ENCODE data around the gene LYPD4. TPM values are rescaled to one million over a fixed set of nuclear protein-coding genes. Genes with fewer than 3 reads are reported as not detected.

The LYPD4 gene
- total and polyA plus RNA-seq, 8 donors = not detected

- Histone ChIP-seq H3K27ac (no peak overlapping the region), H3K4me1 (no peaks in the 10 kb centered on the region), H3K4me3 (no peak overlapping the region), H3K36me3 (no peaks in the 10 kb centered on the region), H3K27me3 (peaks cover 0 to 29% (median 0%) of the 10 kb centered on the region in 3 donors), H3K9me3 (no peaks in the 10 kb centered on the region)
- no peak for TF ChIP-seq EP300 (IDR thresholded peaks at IDR 0.05)
- TF ChIP-seq POLR2AphosphoS5 (IDR thresholded peaks at IDR 0.05) = no peak
- TF ChIP-seq CTCF (IDR thresholded peaks at IDR 0.05) = no peak
- no peak for TF ChIP-seq POLR2A (IDR thresholded peaks at IDR 0.05)
- 70 to 87% (median 77%) methylated on average over 2 of the region's 2 CpGs for WGBS, 5 donors
- no peak for DNase-seq
- intact Hi-C loops (cut with DNase I; ENCODE audit: low total_unique reads) = no loop called here
These were observed 4.6 kb upstream of the LYPD4 start for GRCh38 chr19:41849067-41849466.

GRCh38 chr19:41848666-41849065 lies 4.2 kb upstream of the LYPD4 start:
- Histone ChIP-seq H3K27me3 (peaks cover 0 to 29% (median 0%) of the 10 kb centered on the region in 3 donors), H3K4me3 (no peak overlapping the region), H3K36me3 (no peaks in the 10 kb centered on the region), H3K4me1 (no peaks in the 10 kb centered on the region), H3K27ac (no peak overlapping the region), H3K9me3 (no peaks in the 10 kb centered on the region)
- TF ChIP-seq EP300 (IDR thresholded peaks at IDR 0.05) (no peak), POLR2AphosphoS5 (IDR thresholded peaks at IDR 0.05) (no peak), POLR2A (IDR thresholded peaks at IDR 0.05) (no peak), CTCF (IDR thresholded peaks at IDR 0.05) (no peak)
- WGBS, 5 donors = 80 to 87% (median 84%) methylated on average over 6 of the region's 6 CpGs
- intact Hi-C loops (cut with DNase I; ENCODE audit: low total_unique reads) = no loop called here
- no peak for DNase-seq

- Histone ChIP-seq H3K36me3 (no peaks in the 10 kb centered on the region), H3K4me3 (no peak overlapping the region), H3K4me1 (peaks cover 0 to 5% (median 0%) of the 10 kb centered on the region in 4 donors), H3K27me3 (peaks cover 0 to 30% (median 0%) of the 10 kb centered on the region in 3 donors), H3K27ac (no peak overlapping the region), H3K9me3 (no peaks in the 10 kb centered on the region)
- no peak for TF ChIP-seq CTCF (IDR thresholded peaks at IDR 0.05)
- no peak for TF ChIP-seq POLR2AphosphoS5 (IDR thresholded peaks at IDR 0.05)
- TF ChIP-seq EP300 (IDR thresholded peaks at IDR 0.05) = no peak
- TF ChIP-seq POLR2A (IDR thresholded peaks at IDR 0.05) = no peak
- no peak for DNase-seq
- intact Hi-C loops (cut with DNase I; ENCODE audit: low total_unique reads) = no loop called here
- WGBS, 5 donors = 82 to 92% (median 91%) methylated on average over 15 to 19 of the region's 19 CpGs
These were observed 3.0 kb upstream of the LYPD4 start for GRCh38 chr19:41847351-41848105.

GRCh38 chr19:41845051-41845590 lies 638 bp upstream of the LYPD4 start:
- peak in 1 of 2 donors; percentile 37 for DNase-seq
- intact Hi-C loops (cut with DNase I; ENCODE audit: low total_unique reads) = no loop called here
- TF ChIP-seq POLR2A (IDR thresholded peaks at IDR 0.05) (no peak), POLR2AphosphoS5 (IDR thresholded peaks at IDR 0.05) (no peak), EP300 (IDR thresholded peaks at IDR 0.05) (no peak), CTCF (IDR thresholded peaks at IDR 0.05) (no peak)
- H3K36me3 ChIP-seq = no peaks in the 10 kb centered on the region
- H3K27ac ChIP-seq = no peak overlapping the region
- peaks cover 0 to 30% (median 0%) of the 10 kb centered on the region in 3 donors for H3K27me3 ChIP-seq
- H3K9me3 ChIP-seq = no peaks in the 10 kb centered on the region
- 81 to 85% (median 83%) methylated on average over 16 to 23 of the region's 23 CpGs for WGBS, 5 donors
- no peak overlapping the region for H3K4me3 ChIP-seq
- peaks cover 0 to 5% (median 0%) of the 10 kb centered on the region in 4 donors for H3K4me1 ChIP-seq
